ENCODE data around the gene CCDC90B.

Gene CCDC90B

DNA sequence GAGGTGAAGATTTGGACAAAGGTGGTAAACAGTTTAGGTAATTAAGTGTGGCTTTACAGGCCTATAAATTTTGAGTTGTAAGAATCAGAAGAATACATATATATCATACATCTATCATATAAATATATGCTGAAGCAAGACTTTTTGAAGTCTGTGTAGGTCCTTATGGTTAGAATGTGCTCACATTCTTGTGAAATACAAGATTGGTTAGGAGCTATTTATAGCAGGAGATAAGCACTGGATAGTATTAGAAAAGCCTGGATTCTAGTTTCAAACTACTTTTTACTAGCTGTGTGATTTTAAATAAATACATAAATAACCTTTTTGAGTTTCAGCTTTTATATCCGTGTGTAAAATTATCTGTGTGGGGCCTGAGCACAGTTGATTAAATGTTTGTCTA, 50.3 kb downstream of the CCDC90B start:
- DNase-seq (ENCODE audit: low read depth), result no peak

DNA sequence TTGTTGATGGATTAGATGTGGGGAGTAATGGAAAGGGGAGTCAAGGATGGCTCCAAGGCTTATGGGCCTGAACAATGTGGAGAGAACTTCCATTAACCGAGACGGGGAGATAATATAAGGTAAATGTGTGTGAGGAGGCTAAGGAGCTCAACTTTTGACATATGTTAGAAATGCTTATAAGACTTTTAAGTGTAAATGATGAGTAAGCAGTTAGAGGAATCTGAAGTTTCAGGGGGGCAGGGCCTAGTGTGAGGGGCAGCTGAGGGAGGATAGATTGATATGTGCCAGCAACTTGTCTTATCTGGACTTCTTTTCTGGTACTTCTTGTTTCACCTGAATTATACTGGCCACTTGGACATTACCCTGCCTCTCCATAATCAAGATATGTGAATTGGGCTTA, 62.7 kb downstream of the CCDC90B start:
- DNase-seq (ENCODE audit: low read depth), result no peak

DNA sequence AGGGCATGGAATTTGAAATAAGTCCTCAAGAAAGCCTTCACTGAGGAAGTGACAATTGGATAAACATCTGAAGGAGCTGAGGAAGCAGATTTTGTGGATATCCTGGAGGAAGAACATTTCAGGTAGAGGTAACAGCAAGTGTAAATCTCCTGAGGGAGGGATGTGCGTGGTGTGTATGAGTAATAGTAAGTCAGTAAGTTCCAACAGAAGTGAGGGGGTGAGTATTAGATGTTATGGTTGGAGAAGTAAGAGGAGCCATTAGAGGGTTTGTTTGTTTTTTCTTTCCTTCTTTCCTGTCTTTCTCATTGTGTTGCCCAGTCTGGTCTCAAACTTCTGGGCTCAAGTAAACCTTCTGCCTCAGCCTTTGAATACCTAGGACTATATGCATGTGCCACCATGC, 63.7 kb downstream of the CCDC90B start:
- no peak for DNase-seq (ENCODE audit: low read depth)

DNA sequence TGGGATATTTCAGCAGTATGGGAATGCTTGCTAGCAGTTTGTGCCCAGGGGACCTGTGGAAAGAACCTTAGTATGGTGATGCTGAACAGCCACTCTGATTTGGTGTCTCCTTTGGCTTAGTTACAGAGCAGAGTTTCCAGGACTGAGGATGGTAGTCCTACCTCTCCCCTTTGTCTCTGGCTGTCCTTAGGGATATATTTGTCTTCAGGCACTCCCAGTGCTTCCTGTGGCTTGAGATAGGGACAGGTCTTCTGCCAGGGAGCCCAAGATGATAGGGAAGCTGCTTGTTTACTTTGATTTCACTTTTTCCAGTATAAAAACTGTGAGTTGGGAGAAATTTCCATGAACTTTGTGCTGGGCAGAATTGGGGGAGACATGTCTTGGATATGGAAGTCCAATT, 64.5 kb downstream of the CCDC90B start:
- DNase-seq (ENCODE audit: low read depth), result no peak

DNA sequence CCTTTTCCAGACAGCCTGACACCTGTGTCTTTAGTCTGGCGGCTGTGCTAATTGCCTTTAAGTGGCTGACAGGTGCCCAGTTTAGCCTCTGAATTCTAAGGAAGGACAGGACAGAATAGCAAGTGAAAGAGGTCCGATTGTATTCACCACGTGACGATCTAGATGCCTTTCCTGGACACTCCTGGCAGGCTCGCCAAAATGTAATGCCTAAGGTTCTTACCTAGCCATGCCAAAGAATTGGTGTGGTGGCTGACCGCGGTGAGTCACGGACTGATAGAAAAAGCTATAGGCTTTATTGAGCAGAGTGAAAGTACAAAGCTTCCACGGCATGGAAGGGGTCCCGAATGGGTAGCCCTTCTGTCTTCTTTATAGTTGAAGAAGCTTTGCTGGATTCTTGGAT, 65.9 kb downstream of the CCDC90B start:
- no peak for DNase-seq (ENCODE audit: low read depth)

DNA sequence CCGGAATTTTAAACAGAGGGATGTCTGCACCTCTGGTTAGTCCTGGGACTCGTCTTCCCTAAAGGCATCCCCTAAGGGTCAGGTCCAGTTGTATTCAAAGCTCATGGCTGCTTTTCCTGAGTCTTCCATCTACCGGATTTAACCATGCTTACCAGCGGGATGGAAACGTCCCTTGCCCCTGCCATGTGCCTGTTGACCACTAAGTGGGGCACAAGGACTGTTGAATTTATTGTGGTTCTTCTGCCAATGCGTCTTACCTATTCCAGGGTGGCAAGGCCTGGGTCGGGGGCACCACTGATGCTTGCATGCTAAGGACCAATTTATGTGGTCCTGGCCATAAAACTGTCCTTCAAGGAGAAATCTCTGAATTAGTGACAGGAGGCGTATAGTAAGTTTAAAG, 67.1 kb downstream of the CCDC90B start:
- DNase-seq (ENCODE audit: low read depth), result no peak
